ENCODE measurements around the gene OR11G2.
"Not testable (repeated sequence)": the region's sequence is repeated elsewhere in the genome, so short reads cannot be mapped to it uniquely, and the experiment has no call there.

The OR11G2 gene

GRCh38 chr14:20190596-20190995 lies at the start of gene OR11G2:
Gene OR11G2, plus strand, starts transcription at chr14:20190896. Its CDS starts 6,542 bp downstream, at chr14:20197438.
- no peak for DNase-seq

- no peak for DNase-seq
These were observed 46.8 kb upstream of the OR11G2 start for GRCh38 chr14:20143911-20144310.

GRCh38 chr14:20144820-20145219 lies 45.9 kb upstream of the OR11G2 start:
- DNase-seq = no peak

- DNase-seq = no peak
These were observed 26.2 kb upstream of the OR11G2 start for GRCh38 chr14:20164462-20164861.

GRCh38 chr14:20167091-20167490 lies 23.6 kb upstream of the OR11G2 start:
- DNase-seq = no peak

- DNase-seq = not testable (repeated sequence)
These were observed 20.8 kb upstream of the OR11G2 start for GRCh38 chr14:20169852-20170251.

- DNase-seq = not testable (repeated sequence)
These were observed 16.5 kb upstream of the OR11G2 start for GRCh38 chr14:20174205-20174604.

- no peak for DNase-seq
These were observed 14.4 kb upstream of the OR11G2 start for GRCh38 chr14:20176330-20176729.

- DNase-seq = no peak
These were observed 13.2 kb upstream of the OR11G2 start for GRCh38 chr14:20177433-20177974.

GRCh38 chr14:20179218-20179617 lies 11.5 kb upstream of the OR11G2 start:
- DNase-seq = no peak

- DNase-seq = no peak
These were observed 10.8 kb upstream of the OR11G2 start for GRCh38 chr14:20179880-20180279.

GRCh38 chr14:20180486-20180885 lies 10.2 kb upstream of the OR11G2 start:
- no peak for DNase-seq

- DNase-seq = no peak
These were observed 6.5 kb upstream of the OR11G2 start for GRCh38 chr14:20184181-20184580.

GRCh38 chr14:20191396-20191795 lies 700 bp downstream of the OR11G2 start:
- no peak for DNase-seq

GRCh38 chr14:20194101-20194500 lies 3.4 kb downstream of the OR11G2 start:
- DNase-seq = no peak

- not testable (repeated sequence) for DNase-seq
These were observed 4.5 kb downstream of the OR11G2 start for GRCh38 chr14:20195170-20195569.

- no peak for DNase-seq
These were observed 5.2 kb downstream of the OR11G2 start for GRCh38 chr14:20195911-20196310.

GRCh38 chr14:20197459-20197858 lies 6.8 kb downstream of the OR11G2 start:
- no peak for DNase-seq

- DNase-seq = no peak
These were observed 8.3 kb downstream of the OR11G2 start for GRCh38 chr14:20198991-20199390.

GRCh38 chr14:20204721-20205120 lies 14.0 kb downstream of the OR11G2 start:
- no peak for DNase-seq

GRCh38 chr14:20209595-20209994 lies 18.9 kb downstream of the OR11G2 start:
- DNase-seq = no peak

- not testable (repeated sequence) for DNase-seq
These were observed 21.7 kb downstream of the OR11G2 start for GRCh38 chr14:20212406-20212805.

GRCh38 chr14:20215196-20215595 lies 24.5 kb downstream of the OR11G2 start:
- DNase-seq = no peak

GRCh38 chr14:20219033-20219432 lies 28.3 kb downstream of the OR11G2 start:
- no peak for DNase-seq

- no peak for DNase-seq
These were observed 32.7 kb downstream of the OR11G2 start, which contains the start of gene OR11H6 for GRCh38 chr14:20223410-20223809. Gene OR11H6, plus strand, starts transcription at chr14:20223710. Its CDS starts 0 bp downstream, at chr14:20223710.
